OCI-LY7 (cell line): ENCODE data around the gene VIPR2. TPM values are rescaled to one million over a fixed set of nuclear protein-coding genes. Genes with fewer than 3 reads are reported as not detected.
"Not testable (repeated sequence)": the region's sequence is repeated elsewhere in the genome, so short reads cannot be mapped to it uniquely, and the experiment has no call there.

ENCODE experiments used
- BruUV-seq: library from RNA; stranded (reverse); fragments of 400-500 nt; replicated peaks from 2 replicates; lab custom pipeline; 2021; lab: Mats Ljungman, UMichigan
- CTCF ChIA-PET: fragments of 300-600 bp; sonication (Branson Sonifier 250); formaldehyde crosslinking; loops from one replicate; lab custom pipeline; 2022; ENCODE audit warnings: antibody characterized with exemption; ENCODE audit not compliant: unreplicated experiment; lab: Charles Lee
- POLR2A ChIA-PET: fragments of 300-600 bp; sonication (Branson Sonifier 250); formaldehyde crosslinking; loops from one replicate; lab custom pipeline; 2022; ENCODE audit warnings: antibody characterized with exemption; lab: Charles Lee
- DNase-seq: peaks from one replicate; pipeline ENCODE4 v3.0.0-alpha.2; 2015; ENCODE audit warnings: low spot score
- H2AFZ ChIP-seq: fragments of 200-600 bp; sonication (generic), shearing (Covaris generic); 2 replicates; pipeline ENCODE4 v1.6.1; 2014; ENCODE audit warnings: mild to moderate bottlenecking, antibody characterized with exemption, low read length, moderate library complexity
- H3K27ac ChIP-seq: fragments of 200-600 bp; sonication (generic); 2 replicates; pipeline ENCODE4 v1.5.1; 2014; ENCODE audit warnings: mixed run types, low read depth, mild to moderate bottlenecking, moderate library complexity, low read length, inconsistent platforms; ENCODE audit not compliant: poor library complexity, severe bottlenecking
- H3K36me3 ChIP-seq: fragments of 200-600 bp; sonication (generic); 2 replicates; pipeline ENCODE4 v1.6.1; 2014; ENCODE audit warnings: mild to moderate bottlenecking, antibody characterized with exemption, low read length, moderate library complexity, mixed read lengths; ENCODE audit not compliant: insufficient read depth
- H3K4me1 ChIP-seq: fragments of 200-600 bp; sonication (generic); 2 replicates; pipeline ENCODE4 v1.5.1; 2014; ENCODE audit warnings: mild to moderate bottlenecking, low read length; ENCODE audit not compliant: insufficient read depth, poor library complexity, severe bottlenecking
- H3K4me2 ChIP-seq: fragments of 200-600 bp; sonication (generic); 2 replicates; pipeline ENCODE4 v1.6.1; 2014; ENCODE audit warnings: mild to moderate bottlenecking, low read length
- H3K4me3 ChIP-seq: fragments of 200-600 bp; sonication (generic); 2 replicates; pipeline ENCODE4 v1.5.1; 2014; ENCODE audit warnings: mild to moderate bottlenecking, low read depth, low read length; ENCODE audit not compliant: poor library complexity, severe bottlenecking
- H3K79me2 ChIP-seq: fragments of 200-600 bp; sonication (generic); 2 replicates; pipeline ENCODE4 v1.6.1; 2016; ENCODE audit warnings: low read depth, mild to moderate bottlenecking, low read length, moderate library complexity, mixed read lengths; ENCODE audit not compliant: insufficient read depth
- H3K9me2 ChIP-seq: fragments of 200-600 bp; sonication (generic); 2 replicates; pipeline ENCODE4 v1.6.1; 2016; ENCODE audit warnings: mild to moderate bottlenecking, low read length, mixed read lengths; ENCODE audit not compliant: insufficient read depth
- H3K9me3 ChIP-seq: fragments of 200-600 bp; sonication (generic); 2 replicates; pipeline ENCODE4 v1.6.1; 2014; ENCODE audit warnings: mild to moderate bottlenecking, mixed run types, low read length, mixed read lengths
- H4K20me1 ChIP-seq: fragments of 200-600 bp; sonication (generic); 2 replicates; pipeline ENCODE4 v1.6.1; 2014; ENCODE audit warnings: mild to moderate bottlenecking, antibody characterized with exemption, low read length, moderate library complexity, mixed read lengths; ENCODE audit not compliant: insufficient read depth
- CTCF ChIP-seq: fragments of 200-600 bp; sonication (generic); conservative IDR thresholded peaks from 2 replicates; pipeline ENCODE4 v1.5.1; 2014; ENCODE audit warnings: mild to moderate bottlenecking, antibody characterized with exemption, low read length, moderate library complexity, mixed read lengths
- EZH2phosphoT487 ChIP-seq: fragments of 200-600 bp; sonication (generic); IDR thresholded peaks from 2 replicates; pipeline ENCODE4 v1.6.1; 2018; ENCODE audit warnings: low read depth, borderline replicate concordance, mild to moderate bottlenecking, mixed run types, antibody characterized with exemption, low read length, moderate library complexity, mixed read lengths
- intact Hi-C: fragments of 100-400 bp; cut with micrococcal nuclease; formaldehyde crosslinking; loops from one replicate; pipeline ENCODE4 v1.10.0; 2022; ENCODE audit not compliant: unreplicated experiment
- total RNA-seq, 2 experiments: library from RNA; depleted of rRNA in 1 of 2; stranded (reverse); fragments of >200 nt in 1 of 2; shearing (Covaris generic) in 1 of 2; gene quantifications; 2 replicates each; pipeline ENCODE4 v1.2.3, GENCODE V29; 2014 to 2022

Gene VIPR2
- total RNA-seq, 2 experiments from 2014 or later: not detected

GRCh38 chr7:158982080-158982479, 162.6 kb downstream of the VIPR2 start:
- H3K36me3 ChIP-seq, DNase-seq, H3K9me2 ChIP-seq, H3K9me3 ChIP-seq, H3K4me1 ChIP-seq, CTCF ChIA-PET, H3K4me2 ChIP-seq, H2AFZ ChIP-seq, H3K79me2 ChIP-seq, H4K20me1 ChIP-seq, H3K4me3 ChIP-seq, POLR2A ChIA-PET, BruUV-seq, H3K27ac ChIP-seq, intact Hi-C loops: not testable (repeated sequence)

DNA sequence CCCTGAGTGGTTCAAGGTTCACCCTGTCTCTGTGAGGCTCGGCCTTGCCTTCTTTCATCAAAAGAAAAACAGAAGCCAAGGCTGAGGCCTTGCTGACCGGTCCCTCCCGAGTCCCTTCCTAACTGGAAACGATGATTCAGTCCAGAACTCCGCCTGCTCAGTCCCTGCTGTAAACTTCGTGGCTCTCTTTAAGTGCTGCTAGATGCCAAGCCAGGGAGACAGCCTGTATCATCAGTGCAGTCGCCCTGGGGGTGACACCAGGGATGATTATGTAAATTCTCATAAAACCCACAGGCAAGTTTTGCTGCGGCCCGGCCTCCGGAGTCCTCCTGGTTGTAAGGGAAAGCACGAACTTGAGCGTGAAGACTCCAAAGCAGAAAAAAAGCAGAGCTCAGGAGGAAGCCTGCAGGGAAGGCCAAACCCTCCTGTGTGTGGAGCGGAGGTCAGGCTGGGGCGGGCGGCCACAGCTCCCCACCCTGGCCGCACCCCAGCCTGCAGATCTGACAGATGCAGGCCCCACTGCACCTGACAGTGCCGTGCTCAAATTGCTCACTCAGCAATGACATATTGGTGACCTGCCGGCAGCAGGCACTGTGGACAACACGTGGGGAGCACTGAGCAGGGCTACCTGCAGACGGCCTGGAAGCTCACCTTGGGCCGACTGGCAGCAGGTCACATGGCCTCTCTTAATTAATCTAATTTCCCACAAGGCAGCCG, 164.9 kb downstream of the VIPR2 start:
- Histone ChIP-seq H3K9me3 (0 out of 2 replicates have a peak, but pooled peaks cover 8% of the 10 kb centered on the region), H3K9me2 (no peaks in the 10 kb centered on the region), H4K20me1 (no peaks in the 10 kb centered on the region), H3K4me2 (no peak overlapping the region), H2AFZ (no peak overlapping the region), H3K36me3 (no peaks in the 10 kb centered on the region), H3K4me3 (no peak overlapping the region), H3K27ac (no peak overlapping the region), H3K79me2 (no peaks in the 10 kb centered on the region), H3K4me1 (no peaks in the 10 kb centered on the region)
- TF ChIP-seq CTCF: no peak
- CTCF ChIA-PET: no interaction called here
- DNase-seq: no peak
- POLR2A ChIA-PET: interaction anchor here (0.6 kb wide), 1 partner anchor 274 kb away, joined by 3 read pairs; no protein-coding TSS in a partner anchor
- BruUV-seq: no TSS peak
- intact Hi-C loops: loop anchor here (10.0 kb wide), 1 partner anchor 285 kb away; no protein-coding TSS in a partner anchor

DNA sequence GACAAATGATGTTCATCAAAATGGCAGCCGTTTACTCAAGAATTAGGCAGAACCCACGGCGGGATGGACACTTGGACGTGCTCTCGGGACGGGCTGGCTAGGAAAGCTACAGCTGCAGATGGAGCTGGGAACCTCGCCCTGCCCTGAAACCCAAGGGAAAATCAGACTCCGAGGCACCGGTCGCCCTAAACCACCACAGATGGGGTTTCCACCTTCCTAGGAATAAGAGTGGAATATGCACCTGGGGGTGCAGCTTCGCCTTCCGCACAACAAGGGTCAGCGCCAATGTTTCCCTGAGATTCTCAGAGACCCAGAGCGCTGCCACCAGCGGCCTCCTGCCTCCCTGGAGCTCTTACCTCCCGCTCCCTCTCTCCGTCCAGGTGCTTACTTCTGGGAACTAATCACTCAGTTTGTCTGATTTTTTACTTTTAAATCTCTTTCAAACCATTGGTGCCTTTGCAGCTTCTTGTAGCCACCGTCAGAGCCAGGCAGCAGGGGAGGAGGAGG, 165.6 kb downstream of the VIPR2 start:
- H3K9me3 ChIP-seq: 0 out of 2 replicates have a peak, but pooled peaks cover 8% of the 10 kb centered on the region
- TF ChIP-seq CTCF: no peak
- no peak for TF ChIP-seq EZH2phosphoT487
- H3K9me2 ChIP-seq: no peaks in the 10 kb centered on the region
- H3K27ac ChIP-seq: no peak overlapping the region
- H3K36me3 ChIP-seq: no peaks in the 10 kb centered on the region
- no peak for DNase-seq
- H4K20me1 ChIP-seq: no peaks in the 10 kb centered on the region
- no peaks in the 10 kb centered on the region for H3K4me1 ChIP-seq
- CTCF ChIA-PET: no interaction called here
- H3K4me2 ChIP-seq: no peak overlapping the region
- no peak overlapping the region for H3K4me3 ChIP-seq
- H3K79me2 ChIP-seq: no peaks in the 10 kb centered on the region
- no peak overlapping the region for H2AFZ ChIP-seq
- POLR2A ChIA-PET: interaction anchor here (0.5 to 0.6 kb wide), 2 partner anchors 274 to 674 kb away, joined by 3 read pairs; no protein-coding TSS in a partner anchor
- BruUV-seq: no TSS peak
- intact Hi-C loops: loop anchor here (10.0 kb wide), 1 partner anchor 284 kb away; no protein-coding TSS in a partner anchor
